Colonic mucosa (tissue), 4 donors: ENCODE measurements around the gene NCOA1. TPM values are rescaled to one million over a fixed set of nuclear protein-coding genes. Genes with fewer than 3 reads are reported as not detected.
"Not testable (repeated sequence)": the region's sequence is repeated elsewhere in the genome, so short reads cannot be mapped to it uniquely, and the experiment has no call there.

Experiments
- DNase-seq: peaks from one replicate; pipeline ENCODE4 v3.0.0-alpha.2; 2020
- H3K27ac ChIP-seq: fragments of 200-600 bp; one replicate; pipeline ENCODE4 v1.8.0; 2021
- H3K27me3 ChIP-seq: fragments of 200-600 bp; one replicate; pipeline ENCODE4 v1.8.0; 2021
- H3K36me3 ChIP-seq: fragments of 200-600 bp; one replicate; pipeline ENCODE4 v1.8.0; 2021
- H3K4me1 ChIP-seq: fragments of 200-600 bp; one replicate; pipeline ENCODE4 v1.8.0; 2021; ENCODE audit warnings: mild to moderate bottlenecking
- H3K4me3 ChIP-seq: fragments of 200-600 bp; one replicate; pipeline ENCODE4 v1.8.0; 2021
- H3K9ac ChIP-seq, 2 donors: one replicate each; pipeline ENCODE4 v1.7.0; 2013; ENCODE audit warnings: control low read depth in 2 of 2, low read depth in 2 of 2, low read length in 2 of 2
- H3K9me3 ChIP-seq: fragments of 200-600 bp; one replicate; pipeline ENCODE4 v1.8.0; 2021
- CTCF ChIP-seq: fragments of 200-600 bp; IDR thresholded peaks from one replicate; pipeline ENCODE4 v1.8.0; 2022; ENCODE audit warnings: antibody characterized with exemption, mild to moderate bottlenecking
- intact Hi-C: fragments of 100-400 bp; cut with DNase I; formaldehyde crosslinking; loops from one replicate; pipeline ENCODE4 v1.14.1; 2022
- total RNA-seq, 2 donors: library from RNA; stranded (reverse); fragmentation: NEBNext Ultra II Directional in 1 of 2; extraction: Animal tissue kit (Norgen Biotek cat#: 25700) in 1 of 2; gene quantifications; one replicate each; pipeline ENCODE4 v1.2.1, GENCODE V29; 2021
- donor health status: healthy.
- donor health status: DM: no; HTN: no; CAD: no.
- donor health status: DM: no; HTN: no; CAD: no.

Gene NCOA1
- total RNA-seq, 2 donors from 2014 or later, result 24.8 to 35.2 TPM

- H3K9ac ChIP-seq, result no peak overlapping the region
- no peak for TF ChIP-seq CTCF
- intact Hi-C loops, result no loop called here
These were observed 88.2 kb downstream of the NCOA1 start for GRCh38 chr2:24579053-24579803.

GRCh38 chr2:24580561-24580960, 89.5 kb downstream of the NCOA1 start:
- H3K4me3 ChIP-seq, result no peak overlapping the region
- no peak for TF ChIP-seq CTCF
- DNase-seq, result no peak
- no peaks in the 10 kb centered on the region for H3K9me3 ChIP-seq
- no peaks in the 10 kb centered on the region for H3K36me3 ChIP-seq
- H3K9ac ChIP-seq, result no peak overlapping the region
- H3K27ac ChIP-seq, result no peak overlapping the region
- intact Hi-C loops, result no loop called here
- H3K27me3 ChIP-seq, result no peaks in the 10 kb centered on the region
- H3K4me1 ChIP-seq, result peaks cover 5% of the 10 kb centered on the region

More at GRCh38 chr2:24579053-24579803, 88.2 kb downstream of the NCOA1 start:
- Histone ChIP-seq H3K9me3 (no peaks in the 10 kb centered on the region), H3K36me3 (no peaks in the 10 kb centered on the region), H3K4me3 (no peak overlapping the region), H3K4me1 (peaks cover 5% of the 10 kb centered on the region), H3K27ac (no peak overlapping the region), H3K27me3 (no peaks in the 10 kb centered on the region)
- no peak for DNase-seq

GRCh38 chr2:24581971-24582370, 90.9 kb downstream of the NCOA1 start:
- H3K27me3 ChIP-seq, H3K4me1 ChIP-seq, intact Hi-C loops, DNase-seq, H3K9me3 ChIP-seq, H3K36me3 ChIP-seq, H3K4me3 ChIP-seq, H3K27ac ChIP-seq, H3K9ac ChIP-seq: not testable (repeated sequence)

GRCh38 chr2:24586955-24587354, 95.9 kb downstream of the NCOA1 start:
- no peaks in the 10 kb centered on the region for H3K36me3 ChIP-seq
- no peak overlapping the region for H3K4me3 ChIP-seq
- no peak for TF ChIP-seq CTCF
- no peaks in the 10 kb centered on the region for H3K9me3 ChIP-seq
- H3K4me1 ChIP-seq, result no peaks in the 10 kb centered on the region
- no peak for DNase-seq
- no peak overlapping the region for H3K9ac ChIP-seq
- no peaks in the 10 kb centered on the region for H3K27me3 ChIP-seq
- intact Hi-C loops, result no loop called here
- no peak overlapping the region for H3K27ac ChIP-seq

- intact Hi-C loops, result no loop called here
- TF ChIP-seq CTCF, result no peak
- Histone ChIP-seq H3K36me3 (no peaks in the 10 kb centered on the region), H3K9ac (no peak overlapping the region), H3K4me3 (no peak overlapping the region), H3K4me1 (no peaks in the 10 kb centered on the region), H3K27me3 (no peaks in the 10 kb centered on the region), H3K9me3 (no peaks in the 10 kb centered on the region), H3K27ac (no peak overlapping the region)
- no peak for DNase-seq
These were observed 97.2 kb downstream of the NCOA1 start for GRCh38 chr2:24588294-24588693.

- H3K4me3 ChIP-seq, result no peak overlapping the region
- H3K27ac ChIP-seq, result no peak overlapping the region
- TF ChIP-seq CTCF, result no peak
- H3K9ac ChIP-seq, result no peak overlapping the region
- no peak for DNase-seq
- H3K4me1 ChIP-seq, result no peaks in the 10 kb centered on the region
- no peaks in the 10 kb centered on the region for H3K27me3 ChIP-seq
- no peaks in the 10 kb centered on the region for H3K9me3 ChIP-seq
- no peaks in the 10 kb centered on the region for H3K36me3 ChIP-seq
- intact Hi-C loops, result no loop called here
These were observed 101.5 kb downstream of the NCOA1 start for GRCh38 chr2:24592441-24593100.
